Neuron (in vitro differentiated cells): Measurements from ENCODE around the gene MED28.
"Not testable (repeated sequence)": the region's sequence is repeated elsewhere in the genome, so short reads cannot be mapped to it uniquely, and the experiment has no call there.

Experiments used
- H2AFZ ChIP-seq: one replicate; pipeline ENCODE4 v1.6.1; 2013; ENCODE audit warnings: low read depth, mild to moderate bottlenecking, inconsistent platforms, low read length, moderate library complexity
- H3K27me3 ChIP-seq: one replicate; pipeline ENCODE4 v1.6.1; 2013; ENCODE audit warnings: low read length; ENCODE audit not compliant: insufficient read depth
- H3K36me3 ChIP-seq: one replicate; pipeline ENCODE4 v1.6.1; 2013; ENCODE audit warnings: low read length; ENCODE audit not compliant: insufficient read depth
- H3K4me1 ChIP-seq: one replicate; pipeline ENCODE4 v1.6.1; 2013; ENCODE audit warnings: low read length; ENCODE audit not compliant: insufficient read depth
- H3K4me3 ChIP-seq: 2 replicates; pipeline ENCODE4 v1.5.1; 2013; ENCODE audit warnings: mild to moderate bottlenecking, low read length, moderate library complexity
- H3K9me3 ChIP-seq: one replicate; pipeline ENCODE4 v1.6.1; 2013; ENCODE audit warnings: low read length

MED28 gene

GRCh38 chr4:17614416-17615299 lies at the start of gene MED28:
MED28 (plus strand) TSS chr4:17614641; CDS start chr4:17614655, 14 bp downstream.
- H3K27me3 ChIP-seq = no peaks in the 10 kb centered on the region
- H3K36me3 ChIP-seq = peaks cover 25% of the 10 kb centered on the region
- H3K4me1 ChIP-seq = peaks cover 6% of the 10 kb centered on the region
- H3K4me3 ChIP-seq = peak within 1 kb of the TSS; percentile 79
- H3K9me3 ChIP-seq = no peaks in the 10 kb centered on the region
- peak within 1 kb of the TSS; percentile 97 for H2AFZ ChIP-seq

GRCh38 chr4:17565846-17566245 lies 48.6 kb upstream of the MED28 start:
- Histone ChIP-seq H2AFZ (no peak overlapping the region), H3K27me3 (no peaks in the 10 kb centered on the region), H3K36me3 (no peaks in the 10 kb centered on the region), H3K4me3 (no peak overlapping the region), H3K4me1 (peaks cover 5% of the 10 kb centered on the region), H3K9me3 (no peaks in the 10 kb centered on the region)

DNA sequence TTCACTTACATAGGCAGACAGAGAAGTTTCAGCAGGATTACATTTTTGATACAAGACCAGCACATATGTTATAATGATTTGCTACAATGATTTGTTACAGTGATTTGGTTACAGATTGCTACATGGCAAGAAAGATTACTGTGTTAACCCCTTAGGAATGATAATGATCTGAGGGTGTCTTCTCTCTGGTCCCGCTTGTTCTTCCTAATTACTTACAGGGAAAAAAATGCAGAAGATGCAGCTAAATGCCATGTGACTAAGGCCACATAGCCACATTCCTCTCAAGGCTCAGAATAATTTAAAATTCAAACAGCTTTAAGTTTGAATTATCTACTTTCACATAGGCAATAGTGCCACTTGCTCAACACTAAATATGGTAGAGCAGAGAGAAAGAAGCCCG lies 47.2 kb upstream of the MED28 start:
- no peaks in the 10 kb centered on the region for H3K9me3 ChIP-seq
- peaks cover 5% of the 10 kb centered on the region for H3K4me1 ChIP-seq

DNA sequence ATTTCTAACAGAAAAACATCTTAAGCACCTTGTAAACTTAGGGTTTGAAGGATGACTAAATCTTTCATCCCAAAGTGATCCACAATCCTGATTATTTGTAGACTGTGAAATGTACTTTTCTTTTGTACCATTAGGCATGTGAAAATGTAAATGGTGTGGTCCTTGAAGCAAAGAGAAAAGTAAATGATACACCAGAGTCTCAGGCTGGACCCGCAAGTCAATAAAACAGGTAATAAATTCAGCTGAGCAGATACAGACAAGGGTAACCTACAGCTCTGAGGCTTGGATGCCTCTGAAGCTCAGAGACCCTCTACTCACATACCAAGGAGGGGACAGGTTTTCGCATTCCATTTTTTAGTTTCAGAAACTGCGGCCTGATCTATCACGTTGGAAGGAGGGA lies 40.2 kb upstream of the MED28 start:
- Histone ChIP-seq H3K4me1 (peaks cover 14% of the 10 kb centered on the region), H3K4me3 (no peak overlapping the region), H3K27me3 (no peaks in the 10 kb centered on the region), H3K36me3 (no peaks in the 10 kb centered on the region), H3K9me3 (no peaks in the 10 kb centered on the region), H2AFZ (no peak overlapping the region)

More for the DNA sequence above, 47.2 kb upstream of the MED28 start:
- no peaks in the 10 kb centered on the region for H3K27me3 ChIP-seq
- no peak overlapping the region for H2AFZ ChIP-seq
- no peak overlapping the region for H3K4me3 ChIP-seq
- no peaks in the 10 kb centered on the region for H3K36me3 ChIP-seq

DNA sequence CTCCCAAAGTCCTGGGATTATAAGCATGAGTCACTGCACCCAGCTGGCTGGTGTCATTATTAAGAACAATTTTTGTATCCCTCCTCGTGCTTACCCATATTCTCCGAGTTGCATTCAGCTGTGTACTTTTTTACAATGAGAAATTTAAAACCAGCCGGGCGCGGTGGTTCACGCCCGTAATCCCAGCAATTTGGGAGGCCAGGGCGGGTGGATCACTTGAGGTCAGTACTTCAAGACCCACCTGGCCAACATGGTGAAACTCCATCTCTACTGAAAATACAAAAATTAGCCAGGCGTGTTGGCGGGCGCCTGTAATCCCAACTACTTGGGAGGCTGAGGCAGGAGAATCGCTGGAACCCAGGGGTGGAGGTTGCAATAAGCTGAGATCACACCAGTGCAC lies 39.3 kb upstream of the MED28 start:
- H3K4me1 ChIP-seq = peaks cover 14% of the 10 kb centered on the region
- not testable (repeated sequence) for H3K36me3 ChIP-seq, H3K9me3 ChIP-seq, H3K4me3 ChIP-seq, H2AFZ ChIP-seq, H3K27me3 ChIP-seq

DNA sequence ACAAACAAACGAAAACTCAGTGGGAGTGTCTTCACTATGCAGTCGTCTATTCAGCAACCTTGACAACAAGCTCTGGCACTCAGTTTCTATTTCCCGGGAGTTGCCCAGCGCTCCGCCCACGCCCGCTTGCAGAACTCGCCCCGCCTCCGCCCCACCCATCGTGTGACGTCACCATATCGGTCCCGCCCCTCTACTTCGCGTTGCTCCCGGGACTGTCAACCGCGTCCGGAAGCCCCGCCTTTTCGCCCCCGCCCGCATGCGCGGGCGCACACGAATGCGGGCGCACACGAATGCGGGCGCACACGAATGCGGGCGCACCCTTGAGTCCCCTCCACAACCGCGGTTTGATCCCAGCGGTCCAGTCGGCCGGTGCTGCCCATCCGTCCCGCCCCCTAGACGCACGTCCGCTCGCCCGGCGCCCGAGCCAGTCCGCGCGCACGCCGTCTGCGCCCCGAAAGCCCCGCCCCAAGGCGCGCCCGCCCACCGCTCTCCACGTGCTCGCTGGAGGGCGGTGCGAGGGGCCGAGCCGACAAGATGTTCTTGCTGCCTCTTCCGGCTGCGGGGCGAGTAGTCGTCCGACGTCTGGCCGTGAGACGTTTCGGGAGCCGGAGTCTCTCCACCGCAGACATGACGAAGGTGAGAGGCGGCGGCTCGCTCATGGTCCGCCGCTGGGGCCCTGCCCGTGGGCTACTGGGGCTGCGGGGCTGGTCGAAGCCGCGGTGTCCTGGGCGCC lies 37.3 kb upstream of the MED28 start, which contains the start of gene LAP3:
Gene LAP3 (plus strand): TSS at position 267 of the 733 bp plus-strand sequence. CDS start 268 bp downstream, at position 535.
- peaks cover 11% of the 10 kb centered on the region for H3K36me3 ChIP-seq
- H3K4me3 ChIP-seq = peak within 1 kb of the TSS; percentile 74
- H3K9me3 ChIP-seq = no peaks in the 10 kb centered on the region
- H3K27me3 ChIP-seq = no peaks in the 10 kb centered on the region
- H2AFZ ChIP-seq = peak within 1 kb of the TSS; percentile 94
- peaks cover 14% of the 10 kb centered on the region for H3K4me1 ChIP-seq

- H3K4me1 ChIP-seq = peaks cover 14% of the 10 kb centered on the region
- no peaks in the 10 kb centered on the region for H3K27me3 ChIP-seq
- no peaks in the 10 kb centered on the region for H3K9me3 ChIP-seq
- peak overlapping the region; percentile 94 for H2AFZ ChIP-seq
- peaks cover 14% of the 10 kb centered on the region for H3K36me3 ChIP-seq
- H3K4me3 ChIP-seq = peak overlapping the region; percentile 74
These were observed 36.6 kb upstream of the MED28 start for GRCh38 chr4:17577665-17578481.

DNA sequence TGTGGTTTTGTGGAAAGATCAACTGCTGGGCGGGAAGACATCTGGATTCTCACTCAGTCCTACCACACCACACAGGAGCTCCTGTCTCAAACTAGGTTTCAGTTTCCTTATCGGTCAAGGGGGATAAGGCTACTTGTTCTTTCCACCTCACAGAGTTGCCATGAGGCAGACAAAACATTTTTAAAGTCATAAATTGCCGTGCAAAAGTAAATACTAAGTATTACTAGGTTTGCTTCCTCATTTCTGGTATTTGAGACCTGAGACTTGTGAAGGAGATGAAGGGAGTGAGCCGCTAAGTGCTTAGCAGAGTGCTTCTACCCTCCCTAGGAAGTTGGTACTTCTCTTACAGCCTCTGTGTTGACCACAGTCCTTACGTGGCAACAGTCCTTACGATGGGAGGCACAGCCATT lies 36.0 kb upstream of the MED28 start:
- H3K27me3 ChIP-seq = no peaks in the 10 kb centered on the region
- H3K36me3 ChIP-seq = peaks cover 20% of the 10 kb centered on the region
- H2AFZ ChIP-seq = no peak overlapping the region
- H3K9me3 ChIP-seq = no peaks in the 10 kb centered on the region
- peaks cover 14% of the 10 kb centered on the region for H3K4me1 ChIP-seq
- H3K4me3 ChIP-seq = peak overlapping the region; percentile 74

- H3K4me3 ChIP-seq = no peak overlapping the region
- peaks cover 14% of the 10 kb centered on the region for H3K4me1 ChIP-seq
- peaks cover 44% of the 10 kb centered on the region for H3K36me3 ChIP-seq
- H3K27me3 ChIP-seq = no peaks in the 10 kb centered on the region
- H3K9me3 ChIP-seq = no peaks in the 10 kb centered on the region
- H2AFZ ChIP-seq = no peak overlapping the region
These were observed 33.5 kb upstream of the MED28 start for GRCh38 chr4:17580969-17581368.

GRCh38 chr4:17583276-17583675 lies 31.2 kb upstream of the MED28 start:
- H3K36me3 ChIP-seq = peaks cover 49% of the 10 kb centered on the region

DNA sequence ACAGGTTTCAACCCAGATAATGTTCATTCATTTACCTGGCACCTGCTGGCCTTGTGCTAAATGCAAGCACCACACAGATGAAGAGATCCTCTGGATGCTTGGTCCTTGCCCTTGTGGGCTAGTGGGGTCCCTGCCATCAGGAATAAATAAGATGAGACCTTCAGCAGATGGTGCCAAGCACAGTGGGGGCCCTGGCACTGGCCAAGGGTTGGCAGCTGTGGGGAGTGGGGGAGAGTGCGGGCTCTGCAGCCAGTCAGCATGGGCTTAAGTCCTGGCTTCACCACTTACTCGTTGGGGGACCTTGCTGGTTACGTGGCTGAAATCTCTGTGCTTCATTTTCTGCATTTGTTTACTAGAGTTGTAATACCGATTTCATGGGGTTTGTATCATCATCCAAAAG lies 30.5 kb upstream of the MED28 start:
- H2AFZ ChIP-seq = no peak overlapping the region
- H3K4me1 ChIP-seq = no peaks in the 10 kb centered on the region
- H3K9me3 ChIP-seq = no peaks in the 10 kb centered on the region
- H3K36me3 ChIP-seq = peaks cover 54% of the 10 kb centered on the region
- no peaks in the 10 kb centered on the region for H3K27me3 ChIP-seq
- no peak overlapping the region for H3K4me3 ChIP-seq

More at GRCh38 chr4:17583276-17583675, 31.2 kb upstream of the MED28 start:
- peaks cover 5% of the 10 kb centered on the region for H3K4me1 ChIP-seq
- H3K9me3 ChIP-seq = no peaks in the 10 kb centered on the region
- H2AFZ ChIP-seq = no peak overlapping the region
- no peaks in the 10 kb centered on the region for H3K27me3 ChIP-seq
- no peak overlapping the region for H3K4me3 ChIP-seq

- Histone ChIP-seq H2AFZ (no peak overlapping the region), H3K9me3 (no peaks in the 10 kb centered on the region), H3K27me3 (no peaks in the 10 kb centered on the region), H3K4me1 (no peaks in the 10 kb centered on the region), H3K4me3 (no peak overlapping the region), H3K36me3 (peaks cover 61% of the 10 kb centered on the region)
These were observed 29.8 kb upstream of the MED28 start for GRCh38 chr4:17584521-17585213.
